Esophagus muscularis mucosa (tissue), 4 donors: Measurements from ENCODE around the gene CAVIN4.

Experiments used
- EP300 ChIP-seq: sonication (generic); formaldehyde crosslinking; IDR thresholded peaks from one replicate; pipeline ENCODE4 v1.6.1; 2017; ENCODE audit warnings: antibody characterized with exemption
- POLR2A ChIP-seq: fragments of 450-650 bp; IDR thresholded peaks from one replicate; pipeline ENCODE4 v1.6.1; 2017; ENCODE audit warnings: antibody characterized with exemption, moderate library complexity, mild to moderate bottlenecking, low read depth
- POLR2AphosphoS5 ChIP-seq, 2 donors: sonication (generic); formaldehyde crosslinking; IDR thresholded peaks; one replicate each; pipeline ENCODE4 v1.6.1; 2017; ENCODE audit warnings: antibody characterized with exemption in 2 of 2
- TF ChIP-seq, protein P1 (sequence below), 3 experiments: fragments of 200-600 bp in 2 of 3; fragments of 450-650 bp in 1 of 3; sonication (generic) in 2 of 3; IDR thresholded peaks; one replicate each; pipeline ENCODE4 v1.5.1; 2017 to 2019; ENCODE audit warnings: antibody characterized with exemption in 3 of 3, mild to moderate bottlenecking in 2 of 3, moderate library complexity in 1 of 3

- TF ChIP-seq, protein P1, sequence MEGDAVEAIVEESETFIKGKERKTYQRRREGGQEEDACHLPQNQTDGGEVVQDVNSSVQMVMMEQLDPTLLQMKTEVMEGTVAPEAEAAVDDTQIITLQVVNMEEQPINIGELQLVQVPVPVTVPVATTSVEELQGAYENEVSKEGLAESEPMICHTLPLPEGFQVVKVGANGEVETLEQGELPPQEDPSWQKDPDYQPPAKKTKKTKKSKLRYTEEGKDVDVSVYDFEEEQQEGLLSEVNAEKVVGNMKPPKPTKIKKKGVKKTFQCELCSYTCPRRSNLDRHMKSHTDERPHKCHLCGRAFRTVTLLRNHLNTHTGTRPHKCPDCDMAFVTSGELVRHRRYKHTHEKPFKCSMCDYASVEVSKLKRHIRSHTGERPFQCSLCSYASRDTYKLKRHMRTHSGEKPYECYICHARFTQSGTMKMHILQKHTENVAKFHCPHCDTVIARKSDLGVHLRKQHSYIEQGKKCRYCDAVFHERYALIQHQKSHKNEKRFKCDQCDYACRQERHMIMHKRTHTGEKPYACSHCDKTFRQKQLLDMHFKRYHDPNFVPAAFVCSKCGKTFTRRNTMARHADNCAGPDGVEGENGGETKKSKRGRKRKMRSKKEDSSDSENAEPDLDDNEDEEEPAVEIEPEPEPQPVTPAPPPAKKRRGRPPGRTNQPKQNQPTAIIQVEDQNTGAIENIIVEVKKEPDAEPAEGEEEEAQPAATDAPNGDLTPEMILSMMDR (IDR thresholded peaks at IDR 0.05), result no peak
- no peak for TF ChIP-seq EP300
- TF ChIP-seq POLR2A, result no peak
- no peak for TF ChIP-seq POLR2AphosphoS5 (IDR thresholded peaks at IDR 0.05)
Observed at GRCh38 chr9:100579665-100580064, 1.8 kb downstream of the CAVIN4 start.
